KMS-11 (cell line): Measurements from ENCODE around the gene ATPAF1.
A peak's percentile ranks its signal among the peaks of the same experiment; 100 is the strongest.

Experiments used
- H2AFZ ChIP-seq: fragments of 200-600 bp; sonication (generic); 2 replicates; pipeline ENCODE4 v1.6.1; 2016; ENCODE audit warnings: antibody characterized with exemption, mixed run types, low read depth
- H3K27ac ChIP-seq: fragments of 200-600 bp; sonication (generic); 2 replicates; pipeline ENCODE4 v1.6.1; 2016; ENCODE audit warnings: mild to moderate bottlenecking, mixed run types
- H3K27me3 ChIP-seq: fragments of 200-600 bp; sonication (generic); 2 replicates; pipeline ENCODE4 v1.6.1; 2017; ENCODE audit warnings: mild to moderate bottlenecking, low read depth, mixed run types, moderate library complexity; ENCODE audit not compliant: insufficient read depth
- H3K36me3 ChIP-seq: fragments of 200-600 bp; sonication (generic); 2 replicates; pipeline ENCODE4 v1.6.1; 2017; ENCODE audit warnings: mild to moderate bottlenecking, mixed run types; ENCODE audit not compliant: insufficient read depth
- H3K4me1 ChIP-seq: fragments of 200-600 bp; sonication (generic); 2 replicates; pipeline ENCODE4 v1.6.1; 2016; ENCODE audit warnings: mild to moderate bottlenecking, low read depth, mixed run types; ENCODE audit not compliant: poor library complexity, severe bottlenecking
- H3K4me2 ChIP-seq: fragments of 200-600 bp; sonication (generic); 2 replicates; pipeline ENCODE4 v1.7.0; 2016; ENCODE audit warnings: mild to moderate bottlenecking, mixed run types
- H3K4me3 ChIP-seq: fragments of 200-600 bp; sonication (generic); IDR thresholded peaks from 2 replicates; pipeline ENCODE4 v1.6.1; 2017; ENCODE audit warnings: low read depth, low read length, mixed read lengths; ENCODE audit not compliant: insufficient read depth
- H3K79me2 ChIP-seq: fragments of 200-600 bp; sonication (generic); 2 replicates; pipeline ENCODE4 v1.6.1; 2016; ENCODE audit warnings: low read depth, mixed run types; ENCODE audit not compliant: insufficient read depth
- H3K9ac ChIP-seq: fragments of 200-600 bp; sonication (generic); 2 replicates; pipeline ENCODE4 v1.6.1; 2016; ENCODE audit warnings: mild to moderate bottlenecking, mixed run types
- H4K20me1 ChIP-seq: fragments of 200-600 bp; sonication (generic); 2 replicates; pipeline ENCODE4 v1.6.1; 2016; ENCODE audit warnings: mild to moderate bottlenecking, mixed run types; ENCODE audit not compliant: insufficient read depth
- TF ChIP-seq, protein P1 (sequence below): fragments of 200-600 bp; sonication (generic); conservative IDR thresholded peaks from 2 replicates; pipeline ENCODE4 v1.6.1; 2017; ENCODE audit warnings: low read depth, mild to moderate bottlenecking, antibody characterized with exemption, low read length, moderate library complexity, mixed read lengths

ATPAF1 gene

DNA sequence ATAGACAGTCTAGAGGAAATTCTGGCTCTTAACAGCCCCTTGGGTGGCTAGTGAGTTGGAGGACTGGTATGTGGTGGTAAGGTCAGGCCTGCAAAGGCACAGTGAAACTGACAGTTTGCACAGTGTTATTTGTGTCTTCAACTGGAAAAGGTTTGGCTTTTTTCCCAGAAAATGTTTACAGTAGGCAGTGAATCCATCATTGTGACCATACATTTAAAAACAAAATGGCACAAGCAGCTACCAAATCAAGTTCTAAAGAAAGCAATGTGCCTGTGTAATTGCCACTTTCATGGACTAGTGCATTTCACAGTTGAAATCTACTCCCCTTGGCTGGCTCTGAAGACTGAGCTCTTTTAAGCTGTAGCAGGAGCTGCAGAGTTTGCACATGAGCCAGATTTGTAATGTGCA is 24.8 kb downstream of the ATPAF1 start:
- Histone ChIP-seq H3K4me3 (no peak overlapping the region), H3K36me3 (no peaks in the 10 kb centered on the region), H3K4me2 (peak overlapping the region; percentile 17; the same call in 1 of the 2 replicates), H3K27ac (no peak overlapping the region), H2AFZ (no peak overlapping the region), H3K4me1 (peaks cover 17% of the 10 kb centered on the region), H3K27me3 (no peaks in the 10 kb centered on the region), H4K20me1 (no peaks in the 10 kb centered on the region), H3K9ac (no peak overlapping the region), H3K79me2 (no peaks in the 10 kb centered on the region)
- TF ChIP-seq, protein P1, sequence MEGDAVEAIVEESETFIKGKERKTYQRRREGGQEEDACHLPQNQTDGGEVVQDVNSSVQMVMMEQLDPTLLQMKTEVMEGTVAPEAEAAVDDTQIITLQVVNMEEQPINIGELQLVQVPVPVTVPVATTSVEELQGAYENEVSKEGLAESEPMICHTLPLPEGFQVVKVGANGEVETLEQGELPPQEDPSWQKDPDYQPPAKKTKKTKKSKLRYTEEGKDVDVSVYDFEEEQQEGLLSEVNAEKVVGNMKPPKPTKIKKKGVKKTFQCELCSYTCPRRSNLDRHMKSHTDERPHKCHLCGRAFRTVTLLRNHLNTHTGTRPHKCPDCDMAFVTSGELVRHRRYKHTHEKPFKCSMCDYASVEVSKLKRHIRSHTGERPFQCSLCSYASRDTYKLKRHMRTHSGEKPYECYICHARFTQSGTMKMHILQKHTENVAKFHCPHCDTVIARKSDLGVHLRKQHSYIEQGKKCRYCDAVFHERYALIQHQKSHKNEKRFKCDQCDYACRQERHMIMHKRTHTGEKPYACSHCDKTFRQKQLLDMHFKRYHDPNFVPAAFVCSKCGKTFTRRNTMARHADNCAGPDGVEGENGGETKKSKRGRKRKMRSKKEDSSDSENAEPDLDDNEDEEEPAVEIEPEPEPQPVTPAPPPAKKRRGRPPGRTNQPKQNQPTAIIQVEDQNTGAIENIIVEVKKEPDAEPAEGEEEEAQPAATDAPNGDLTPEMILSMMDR, result no peak

DNA sequence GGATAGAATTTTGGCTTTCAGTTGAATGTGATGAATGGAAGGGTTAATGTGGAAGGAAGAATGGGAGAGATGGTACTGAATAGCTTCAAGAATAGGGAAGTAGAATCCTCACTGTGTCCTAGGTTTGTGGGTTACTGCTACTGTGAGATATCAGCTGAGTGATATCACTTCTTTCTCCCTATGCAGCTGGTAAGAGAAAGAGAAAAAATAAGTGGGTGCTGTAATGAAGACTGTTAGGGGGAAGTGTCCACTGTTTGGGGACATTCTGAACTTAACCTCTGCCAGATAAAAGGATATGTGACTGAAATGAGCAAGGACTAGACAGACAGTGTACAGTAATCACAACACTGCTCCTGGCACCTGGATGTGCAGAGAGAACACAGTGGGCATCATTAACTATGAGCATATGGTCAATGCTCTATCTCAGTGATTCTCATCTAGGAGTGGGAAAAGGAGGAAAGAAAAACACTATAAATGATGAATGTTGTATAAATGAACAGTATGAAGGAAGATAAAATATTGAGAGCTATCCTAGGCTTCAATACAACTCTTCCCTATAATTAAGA is 26.0 kb downstream of the ATPAF1 start:
- Histone ChIP-seq H2AFZ (no peak overlapping the region), H3K4me1 (peaks cover 17% of the 10 kb centered on the region), H4K20me1 (no peaks in the 10 kb centered on the region), H3K9ac (no peak overlapping the region), H3K36me3 (no peaks in the 10 kb centered on the region), H3K27me3 (no peaks in the 10 kb centered on the region), H3K4me2 (no peak overlapping the region), H3K27ac (no peak overlapping the region), H3K4me3 (no peak overlapping the region), H3K79me2 (no peaks in the 10 kb centered on the region)
- TF ChIP-seq, protein P1, result no peak

DNA sequence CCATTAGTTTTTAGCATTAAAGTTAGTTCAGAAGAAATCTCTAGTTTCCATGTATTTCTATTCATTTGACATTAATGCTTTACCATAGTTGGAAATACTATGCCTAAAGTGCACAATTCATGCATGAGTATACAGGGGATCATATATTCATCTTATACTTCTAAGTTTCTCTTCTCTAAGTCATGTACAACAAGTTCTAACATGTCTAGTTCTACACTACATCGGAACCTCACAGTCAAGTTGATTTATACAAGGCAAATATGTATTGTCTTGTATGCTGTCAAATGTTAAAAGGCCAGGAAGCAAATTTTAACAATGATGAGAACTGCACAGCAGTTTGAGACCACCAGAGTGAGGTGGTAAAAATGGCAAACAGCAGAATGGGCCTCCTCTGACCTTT is 28.6 kb downstream of the ATPAF1 start:
- Histone ChIP-seq H2AFZ (no peak overlapping the region), H3K4me3 (no peak overlapping the region), H3K79me2 (no peaks in the 10 kb centered on the region), H3K4me1 (peaks cover 17% of the 10 kb centered on the region), H3K9ac (no peak overlapping the region), H3K36me3 (no peaks in the 10 kb centered on the region), H3K27me3 (no peaks in the 10 kb centered on the region), H4K20me1 (no peaks in the 10 kb centered on the region), H3K27ac (no peak overlapping the region), H3K4me2 (no peak overlapping the region)
- TF ChIP-seq, protein P1, result no peak

DNA sequence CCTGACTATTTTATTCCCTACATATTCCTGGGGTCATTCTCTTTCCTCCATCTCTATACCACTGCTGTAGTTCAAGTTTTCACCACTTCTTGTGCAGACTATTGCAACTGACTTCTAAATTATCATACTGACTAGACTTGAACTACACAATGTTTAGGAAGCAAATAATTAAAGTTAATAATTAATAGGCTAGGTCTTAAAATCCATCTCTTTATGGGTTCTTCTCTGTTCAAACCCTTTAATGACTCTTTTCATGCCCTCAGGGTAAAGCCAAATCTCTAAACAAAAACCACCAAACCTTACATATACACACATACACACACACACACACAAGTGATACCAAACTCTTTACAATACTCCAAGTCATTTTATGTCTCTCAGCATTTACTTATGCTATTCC is 29.2 kb downstream of the ATPAF1 start:
- TF ChIP-seq, protein P1, result no peak
- Histone ChIP-seq H3K4me3 (no peak overlapping the region), H3K27me3 (no peaks in the 10 kb centered on the region), H4K20me1 (no peaks in the 10 kb centered on the region), H3K79me2 (no peaks in the 10 kb centered on the region), H3K9ac (no peak overlapping the region), H3K4me1 (peaks cover 14% of the 10 kb centered on the region), H3K27ac (no peak overlapping the region), H3K4me2 (no peak overlapping the region), H3K36me3 (no peaks in the 10 kb centered on the region), H2AFZ (no peak overlapping the region)
